PC-3 (cell line): ENCODE measurements around the gene EGFL8. TPM values are rescaled to one million over a fixed set of nuclear protein-coding genes. Genes with fewer than 3 reads are reported as not detected.

Experiments
- ATAC-seq: fragments of 200-7000 bp; cut with Tn5 transposase; 2 replicates; pipeline ENCODE4 v1.9.1; 2020; ENCODE audit warnings: mild to moderate bottlenecking, moderate library complexity
- BruUV-seq: library from RNA; stranded (reverse); fragments of 400-500 nt; replicated peaks from 2 replicates; lab custom pipeline; 2021; lab: Mats Ljungman, UMichigan
- CTCF ChIA-PET: fragments of 300-600 bp; sonication (Branson Sonifier 250); formaldehyde crosslinking; loops from one replicate; lab custom pipeline; 2022; ENCODE audit warnings: antibody characterized with exemption; lab: Charles Lee
- POLR2A ChIA-PET: fragments of 300-600 bp; sonication (Branson Sonifier 250); formaldehyde crosslinking; loops from one replicate; lab custom pipeline; 2022; ENCODE audit warnings: antibody characterized with exemption; ENCODE audit not compliant: unreplicated experiment; lab: Charles Lee
- DNase-seq: peaks from one replicate; pipeline ENCODE4 v3.0.0-alpha.2; 2015
- H2AFZ ChIP-seq: fragments of 300-600 bp; sonication (generic); 2 replicates; pipeline ENCODE4 v1.6.0; 2016; ENCODE audit warnings: antibody characterized with exemption, low read length
- H3F3A ChIP-seq: fragments of 300-600 bp; sonication (generic); one replicate; pipeline ENCODE4 v1.6.0; 2017; ENCODE audit warnings: antibody characterized with exemption, low read length, control low read depth, mild to moderate bottlenecking; ENCODE audit not compliant: unreplicated experiment
- H3K27ac ChIP-seq: fragments of 300-600 bp; sonication (generic); 2 replicates; pipeline ENCODE4 v1.5.1; 2016; ENCODE audit warnings: mild to moderate bottlenecking, low read length
- H3K27me3 ChIP-seq: fragments of 300-600 bp; sonication (generic); 2 replicates; pipeline ENCODE4 v1.6.1; 2016; ENCODE audit warnings: low read length, mixed read lengths
- H3K36me3 ChIP-seq: fragments of 300-600 bp; sonication (generic); 2 replicates; pipeline ENCODE4 v1.6.1; 2016; ENCODE audit warnings: low read depth, mixed run types, low read length, mixed read lengths
- H3K4me1 ChIP-seq: fragments of 300-600 bp; sonication (generic); 2 replicates; pipeline ENCODE4 v1.5.1; 2016; ENCODE audit warnings: low read length; ENCODE audit not compliant: insufficient read depth
- H3K4me2 ChIP-seq: fragments of 300-600 bp; sonication (generic); 2 replicates; pipeline ENCODE4 v1.6.0; 2016; ENCODE audit warnings: low read length
- H3K4me3 ChIP-seq: fragments of 300-600 bp; sonication (generic); 2 replicates; pipeline ENCODE4 v1.5.1; 2016; ENCODE audit warnings: mild to moderate bottlenecking, low read length, mixed read lengths
- H3K79me2 ChIP-seq: fragments of 300-600 bp; sonication (generic); 2 replicates; pipeline ENCODE4 v1.6.1; 2017; ENCODE audit warnings: low read length, mixed read lengths
- H3K9ac ChIP-seq: fragments of 300-600 bp; sonication (generic); 2 replicates; pipeline ENCODE4 v1.6.0; 2016; ENCODE audit warnings: mild to moderate bottlenecking, low read length
- H3K9me2 ChIP-seq: fragments of 300-600 bp; sonication (generic); replicated peaks from 2 replicates; pipeline ENCODE4 v1.6.1; 2016; ENCODE audit warnings: mixed run types, low read length, mixed read lengths
- H3K9me3 ChIP-seq: fragments of 300-600 bp; sonication (generic); 2 replicates; pipeline ENCODE4 v1.6.1; 2016; ENCODE audit warnings: low read length, mixed read lengths
- H4K20me1 ChIP-seq: fragments of 300-600 bp; sonication (generic); 2 replicates; pipeline ENCODE4 v1.6.1; 2016; ENCODE audit warnings: low read length, mixed read lengths
- CTCF ChIP-seq: fragments of 300-600 bp; sonication (generic); conservative IDR thresholded peaks from 2 replicates; pipeline ENCODE4 v1.5.1; 2017; ENCODE audit warnings: antibody characterized with exemption, low read depth, mild to moderate bottlenecking, low read length
- EZH2 ChIP-seq: fragments of 300-600 bp; sonication (generic); IDR thresholded peaks from one replicate; pipeline ENCODE4 v1.6.1; 2017; ENCODE audit warnings: antibody characterized with exemption, mild to moderate bottlenecking, low read length; ENCODE audit not compliant: unreplicated experiment
- EZH2phosphoT487 ChIP-seq: fragments of 300-600 bp; sonication (generic); IDR thresholded peaks from 2 replicates; pipeline ENCODE4 v1.6.1; 2018; ENCODE audit warnings: mild to moderate bottlenecking, antibody characterized with exemption, low read length, borderline replicate concordance
- intact Hi-C: fragments of 100-400 bp; cut with micrococcal nuclease; formaldehyde crosslinking; loops from 2 replicates; pipeline ENCODE4 v1.9.0; 2023
- total RNA-seq: library from RNA; depleted of rRNA; stranded (reverse); fragments of >200 nt; gene quantifications from 2 replicates; pipeline ENCODE4 v1.2.3, GENCODE V29; 2014

EGFL8 gene
- total RNA-seq, 1 experiment from 2014 or later, result 7.9 TPM

- peak within 1 kb of the TSS; percentile 95; the same call in 1 of the 2 replicates for H3K4me2 ChIP-seq
- TF ChIP-seq EZH2phosphoT487, result no peak
- TF ChIP-seq EZH2, result no peak
- no peak for TF ChIP-seq CTCF
- DNase-seq (no peak), ATAC-seq (no peak)
- no peaks in the 10 kb centered on the region for H4K20me1 ChIP-seq
- no peaks in the 10 kb centered on the region for H3K36me3 ChIP-seq
- H3K9ac ChIP-seq, result 0 out of 2 replicates have a peak within 1 kb of the TSS, but pooled peaks have one; percentile 94
- H3K9me2 ChIP-seq, result no peaks in the 10 kb centered on the region
- ChIA-PET CTCF (no interaction called here), POLR2A (interaction anchor here (0.7 kb wide), 1 partner anchor 23 kb away, joined by 3 read pairs; no protein-coding TSS in a partner anchor)
- intact Hi-C loops, result no loop called here
- H3F3A ChIP-seq, result no peaks in the 10 kb centered on the region
- no peak within 1 kb of the TSS for H3K27ac ChIP-seq
- no TSS peak for BruUV-seq
- no peak within 1 kb of the TSS for H2AFZ ChIP-seq
- peaks cover 12% of the 10 kb centered on the region for H3K4me1 ChIP-seq
- H3K4me3 ChIP-seq, result peak within 1 kb of the TSS; percentile 96; the same call in 1 of the 2 replicates
- peaks cover 29% of the 10 kb centered on the region for H3K79me2 ChIP-seq
- no peaks in the 10 kb centered on the region for H3K27me3 ChIP-seq
- H3K9me3 ChIP-seq, result no peaks in the 10 kb centered on the region
These were observed 12.3 kb upstream of the EGFL8 start, which contains the start of gene PRRT1 for GRCh38 chr6:32151863-32152768. TSS of gene PRRT1 (minus strand) at chr6:32151939. CDS start at chr6:32151827, 112 bp downstream.

GRCh38 chr6:32152769-32153563, 11.4 kb upstream of the EGFL8 start:
- H3K4me2 ChIP-seq, result peak overlapping the region; percentile 95
- peaks cover 6% of the 10 kb centered on the region; the same call in 1 of the 2 replicates for H3K36me3 ChIP-seq
- H3K4me1 ChIP-seq, result peaks cover 12% of the 10 kb centered on the region
- peak overlapping the region; percentile 90; the same call in 1 of the 2 replicates for H2AFZ ChIP-seq
- no TSS peak for BruUV-seq
- ATAC-seq, result peak; percentile 16; the same call in 1 of the 2 replicates
- POLR2A ChIA-PET, result no interaction called here
- H3K9me3 ChIP-seq, result no peaks in the 10 kb centered on the region
- H3K27ac ChIP-seq, result peak overlapping the region; percentile 85
- peaks cover 29% of the 10 kb centered on the region for H3K79me2 ChIP-seq
- peak overlapping the region; percentile 96 for H3K4me3 ChIP-seq
- no peaks in the 10 kb centered on the region for H4K20me1 ChIP-seq
- CTCF ChIA-PET, result no interaction called here
- peak; percentile 36 for DNase-seq
- TF ChIP-seq EZH2phosphoT487 (no peak), EZH2 (no peak), CTCF (no peak)
- H3K27me3 ChIP-seq, result no peaks in the 10 kb centered on the region
- intact Hi-C loops, result no loop called here
- no peaks in the 10 kb centered on the region for H3F3A ChIP-seq
- peak overlapping the region; percentile 94 for H3K9ac ChIP-seq
- H3K9me2 ChIP-seq, result no peaks in the 10 kb centered on the region
